Esophagus muscularis mucosa (tissue), 4 donors: Measurements from ENCODE around the gene MCM5. TPM values are rescaled to one million over a fixed set of nuclear protein-coding genes. Genes with fewer than 3 reads are reported as not detected.

Experiments used
- DNase-seq: peaks from one replicate; pipeline ENCODE4 v3.0.0-alpha.2; 2017; ENCODE audit errors: extremely low spot score
- H3K27ac ChIP-seq, 4 donors: fragments of 200-600 bp; sonication (generic); replicated peaks in 1 of 4; 1 replicate in 3 of 4; 2 replicates in 1 of 4; pipeline ENCODE4 v1.5.1; 2016 to 2019; ENCODE audit warnings: mild to moderate bottlenecking in 1 of 4
- H3K27me3 ChIP-seq, 4 donors: fragments of 200-600 bp; sonication (generic); one replicate each; pipeline versions ENCODE4 v1.5.1 to v1.6.0; 2016 to 2019
- H3K36me3 ChIP-seq, 4 donors: fragments of 200-600 bp; sonication (generic); one replicate each; pipeline ENCODE4 v1.5.1; 2016 to 2019
- H3K4me1 ChIP-seq, 4 donors: fragments of 200-600 bp; sonication (generic); one replicate each; pipeline ENCODE4 v1.5.1; 2016 to 2019
- H3K4me3 ChIP-seq, 4 donors: fragments of 200-600 bp; sonication (generic); 1 replicate in 2 of 4; 2 replicates in 2 of 4; pipeline ENCODE4 v1.5.1; 2016 to 2019; ENCODE audit warnings: mild to moderate bottlenecking in 4 of 4, moderate library complexity in 1 of 4
- H3K9me3 ChIP-seq, 4 donors: fragments of 200-600 bp; sonication (generic); 1 replicate in 3 of 4; 2 replicates in 1 of 4; pipeline ENCODE4 v1.5.1; 2016 to 2019
- CTCF ChIP-seq, 3 experiments: fragments of 200-600 bp in 2 of 3; fragments of 450-650 bp in 1 of 3; sonication (generic) in 2 of 3; IDR thresholded peaks; one replicate each; pipeline ENCODE4 v1.5.1; 2017 to 2019; ENCODE audit warnings: antibody characterized with exemption in 3 of 3, mild to moderate bottlenecking in 2 of 3, moderate library complexity in 1 of 3
- EP300 ChIP-seq: sonication (generic); formaldehyde crosslinking; IDR thresholded peaks from one replicate; pipeline ENCODE4 v1.6.1; 2017; ENCODE audit warnings: antibody characterized with exemption
- POLR2A ChIP-seq: fragments of 450-650 bp; IDR thresholded peaks from one replicate; pipeline ENCODE4 v1.6.1; 2017; ENCODE audit warnings: antibody characterized with exemption, moderate library complexity, mild to moderate bottlenecking, low read depth
- POLR2AphosphoS5 ChIP-seq, 2 donors: sonication (generic); formaldehyde crosslinking; IDR thresholded peaks; one replicate each; pipeline ENCODE4 v1.6.1; 2017; ENCODE audit warnings: antibody characterized with exemption in 2 of 2
- WGBS: methylation state at CpG from one replicate; pipeline ENCODE4 v1.1.5; 2018; 5-methylcytosine and 5-hydroxymethylcytosine counted together
- intact Hi-C: fragments of 100-400 bp; cut with DNase I; formaldehyde crosslinking; loops from one replicate; pipeline ENCODE4 v1.15.1; 2023
- total RNA-seq, 4 donors: library from RNA; depleted of rRNA; stranded (reverse); fragments of >200 nt; gene quantifications; one replicate each; pipeline versions ENCODE4 v1.1.0 to v1.2.1, GENCODE V29; 2016

Gene MCM5
- total RNA-seq, 4 donors from 2014 or later: 9.1 to 22.2 (median 16.4) TPM

- no peak overlapping the region for H3K4me3 ChIP-seq
- intact Hi-C loops: loop anchor here (10.0 kb wide), 1 partner anchor 700 kb away; no protein-coding TSS in a partner anchor
- no peaks in the 10 kb centered on the region for H3K27me3 ChIP-seq
- peaks cover 28 to 63% (median 48%) of the 10 kb centered on the region in 4 donors for H3K36me3 ChIP-seq
- no peaks in the 10 kb centered on the region for H3K4me1 ChIP-seq
- TF ChIP-seq POLR2A (no peak), EP300 (no peak)
- DNase-seq: no peak
- H3K27ac ChIP-seq: no peak overlapping the region
- 88% methylated on average over 7 of the region's 7 CpGs for WGBS
- H3K9me3 ChIP-seq: no peaks in the 10 kb centered on the region
These were observed 24.8 kb downstream of the MCM5 start for GRCh38 chr22:35424761-35425160.

GRCh38 chr22:35425546-35425945, 25.6 kb downstream of the MCM5 start:
- no peak for TF ChIP-seq EP300
- TF ChIP-seq POLR2AphosphoS5 (IDR thresholded peaks at IDR 0.05): no peak
- TF ChIP-seq POLR2A: no peak
- no peak for TF ChIP-seq CTCF (IDR thresholded peaks at IDR 0.05)
- Histone ChIP-seq H3K27me3 (no peaks in the 10 kb centered on the region), H3K9me3 (no peaks in the 10 kb centered on the region), H3K36me3 (peaks cover 20 to 55% (median 41%) of the 10 kb centered on the region in 4 donors), H3K4me1 (peaks cover 0 to 2% (median 0%) of the 10 kb centered on the region in 4 donors), H3K27ac (no peak overlapping the region), H3K4me3 (no peak overlapping the region)
- intact Hi-C loops: loop anchor here (10.0 kb wide), 1 partner anchor 699 kb away; no protein-coding TSS in a partner anchor
- no peak for DNase-seq
- WGBS: 84% methylated on average over 7 of the region's 7 CpGs

DNA sequence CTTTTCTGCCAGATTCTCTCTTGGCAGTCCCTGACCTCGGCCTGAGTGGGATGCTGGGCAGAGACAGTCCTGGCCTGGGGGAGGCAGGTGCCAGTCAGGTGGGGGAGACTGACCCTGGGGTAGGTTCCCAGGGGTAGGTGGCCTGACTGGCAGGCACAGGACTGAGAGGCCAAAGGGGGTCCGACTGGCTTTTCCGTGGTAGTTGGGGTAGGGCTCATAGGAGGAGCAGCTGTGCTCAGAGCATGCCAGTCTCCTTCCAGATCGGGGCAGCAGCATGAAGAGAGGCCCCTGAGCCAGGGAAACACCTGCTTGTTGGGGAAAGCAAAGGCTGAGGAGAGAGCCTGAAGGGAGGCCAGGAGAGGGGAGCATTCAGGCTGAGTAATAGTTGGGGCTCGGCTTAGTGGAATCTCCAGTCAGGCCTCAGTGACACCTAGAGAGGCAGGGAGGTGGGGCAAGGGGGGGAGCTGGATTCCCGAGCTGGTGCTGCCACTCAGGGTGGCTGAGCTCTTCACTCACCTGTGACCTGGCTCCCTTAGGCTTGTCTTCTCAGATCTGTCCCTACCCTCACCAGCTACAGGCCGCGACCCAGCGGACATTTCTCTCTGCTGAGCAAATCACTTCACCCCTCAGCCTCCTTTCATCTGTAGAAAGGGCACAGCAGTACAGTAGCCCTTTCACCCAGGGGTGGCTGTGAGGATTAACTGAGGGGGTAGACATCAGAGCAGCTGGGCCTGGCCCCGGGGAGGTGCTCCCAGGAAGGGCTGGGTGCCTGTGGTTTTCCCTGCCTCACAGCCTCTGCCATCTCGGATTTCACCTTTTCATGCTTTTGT, 26.2 kb downstream of the MCM5 start:
- Histone ChIP-seq H3K4me3 (no peak overlapping the region), H3K9me3 (no peaks in the 10 kb centered on the region), H3K36me3 (peaks cover 16 to 48% (median 35%) of the 10 kb centered on the region in 4 donors), H3K27ac (no peak overlapping the region), H3K4me1 (peaks cover 3 to 8% (median 4%) of the 10 kb centered on the region in 4 donors), H3K27me3 (no peaks in the 10 kb centered on the region)
- intact Hi-C loops: loop anchor here (10.0 kb wide), 1 partner anchor 699 kb away; no protein-coding TSS in a partner anchor
- TF ChIP-seq POLR2AphosphoS5 (IDR thresholded peaks at IDR 0.05) (no peak), POLR2A (no peak), EP300 (no peak), CTCF (IDR thresholded peaks at IDR 0.05) (no peak)
- DNase-seq: no peak
- WGBS: 89% methylated on average over 11 of the region's 11 CpGs

- Histone ChIP-seq H3K9me3 (no peaks in the 10 kb centered on the region), H3K36me3 (peaks cover 10 to 43% (median 29%) of the 10 kb centered on the region in 4 donors), H3K27ac (no peak overlapping the region), H3K27me3 (no peaks in the 10 kb centered on the region), H3K4me3 (no peak overlapping the region), H3K4me1 (peaks cover 8 to 14% (median 10%) of the 10 kb centered on the region in 4 donors)
- DNase-seq: no peak
- 89% methylated on average over 5 of the region's 5 CpGs for WGBS
- intact Hi-C loops: loop anchor here (10.0 kb wide), 1 partner anchor 698 kb away; no protein-coding TSS in a partner anchor
- TF ChIP-seq POLR2AphosphoS5 (IDR thresholded peaks at IDR 0.05): no peak
- TF ChIP-seq CTCF (IDR thresholded peaks at IDR 0.05): no peak
- TF ChIP-seq POLR2A: no peak
- no peak for TF ChIP-seq EP300
These were observed 26.8 kb downstream of the MCM5 start for GRCh38 chr22:35426801-35427140.

GRCh38 chr22:35430897-35431322, 31.0 kb downstream of the MCM5 start:
- H3K4me1 ChIP-seq: peaks cover 8 to 18% (median 15%) of the 10 kb centered on the region in 4 donors
- DNase-seq: peak; percentile 96
- WGBS: 2% methylated on average over 6 of the region's 14 CpGs
- no peak overlapping the region for H3K4me3 ChIP-seq
- TF ChIP-seq POLR2A (no peak), CTCF (IDR thresholded peaks at IDR 0.05) (peak; percentile 98 to 99 (median 99)), POLR2AphosphoS5 (IDR thresholded peaks at IDR 0.05) (peak; percentile 57 to 76)
- H3K27ac ChIP-seq: peak overlapping the region; percentile 64 to 72 (median 69)
- H3K36me3 ChIP-seq: peaks cover 0 to 8% (median 0%) of the 10 kb centered on the region in 4 donors
- H3K27me3 ChIP-seq: no peaks in the 10 kb centered on the region
- peaks cover 0 to 13% (median 8%) of the 10 kb centered on the region in 4 donors for H3K9me3 ChIP-seq
- intact Hi-C loops: loop anchor here (1.0 to 2.0 kb wide), 2 partner anchors 80 to 151 kb away; no protein-coding TSS in a partner anchor
